Adrenal gland (tissue), 12 donors: ENCODE measurements around the gene B4GALNT3. TPM values are rescaled to one million over a fixed set of nuclear protein-coding genes. Genes with fewer than 3 reads are reported as not detected.

Experiments
- DNase-seq, 7 donors: peaks; one replicate each; pipeline ENCODE4 v3.0.0-alpha.2; 2019 to 2020
- H3K27ac ChIP-seq, 5 donors: fragments of 200-600 bp; sonication (generic) in 4 of 5; 1 replicate in 3 of 5; 2 replicates in 2 of 5; pipeline versions ENCODE4 v1.5.1 to v1.8.0; 2016 to 2020; ENCODE audit warnings: mild to moderate bottlenecking in 1 of 5
- H3K27me3 ChIP-seq: fragments of 200-600 bp; 2 replicates; pipeline ENCODE4 v1.8.0; 2021
- H3K36me3 ChIP-seq, 2 donors: fragments of 200-600 bp; replicated peaks in 1 of 2; 1 replicate in 1 of 2; 2 replicates in 1 of 2; pipeline versions ENCODE4 v1.5.1 to v1.8.0; 2018 to 2022
- H3K4me1 ChIP-seq, 2 donors: fragments of 200-600 bp; replicated peaks in 1 of 2; 1 replicate in 1 of 2; 2 replicates in 1 of 2; pipeline versions ENCODE4 v1.5.1 to v1.8.0; 2018 to 2021
- H3K4me3 ChIP-seq, 4 donors: fragments of 200-600 bp; sonication (generic) in 3 of 4; one replicate each; pipeline ENCODE4 v1.5.1; 2016 to 2018
- H3K9me3 ChIP-seq, 3 donors: fragments of 200-600 bp; sonication (generic) in 1 of 3; replicated peaks in 1 of 3; 1 replicate in 2 of 3; 2 replicates in 1 of 3; pipeline versions ENCODE4 v1.5.1 to v1.8.0; 2016 to 2021
- POLR2A ChIP-seq, 2 donors: fragments of 450-650 bp; IDR thresholded peaks; one replicate each; pipeline ENCODE4 v1.6.1; 2017; ENCODE audit warnings: antibody characterized with exemption in 2 of 2, mild to moderate bottlenecking in 2 of 2, moderate library complexity in 1 of 2
- WGBS, 4 donors: extraction: QIAGEN DNeasy Blood & Tissue Kit in 2 of 4; methylation state at CpG; one replicate each; pipeline versions ENCODE4 v1.1.5 to v1.1.7; 2013 to 2017; 5-methylcytosine and 5-hydroxymethylcytosine counted together
- intact Hi-C, 2 donors: fragments of 100-400 bp; cut with DNase I; formaldehyde crosslinking; loops; one replicate each; pipeline versions ENCODE4 v1.14.1 to v1.15.0; 2022 to 2023
- polyA plus RNA-seq, 3 donors: library from polyadenylated mRNA; stranded (reverse); fragments of 200-250 nt in 2 of 3; fragments of 350-450 nt in 1 of 3; fragmentation: Illumina TruSeq in 1 of 3; extraction: RNeasy Lipid Tissue Mini Kit (QIAGEN cat#74804) in 1 of 3; gene quantifications; one replicate each; pipeline ENCODE4 v1.2.3, GENCODE V29; 2013 to 2014
- total RNA-seq, 9 donors: library from RNA; depleted of rRNA in 4 of 9; stranded (reverse); fragments of >200 nt in 4 of 9; fragments of 120-200 nt in 1 of 9; fragmentation: NEBNext Ultra II Directional in 1 of 9; extraction: Animal tissue kit (Norgen Biotek cat#: 25700) in 1 of 9; gene quantifications; one replicate each; pipeline versions ENCODE4 v1.1.0 to v1.2.4, GENCODE V29; 2013 to 2023
- TF ChIP-seq, protein P1 (sequence below), 6 experiments: fragments of 450-650 bp in 4 of 6; fragments of 200-600 bp in 2 of 6; sonication (generic) in 1 of 6; IDR thresholded peaks; 1 replicate in 5 of 6; 2 replicates in 1 of 6; pipeline versions ENCODE4 v1.5.1 to v1.8.0; 2016 to 2021; ENCODE audit warnings: antibody characterized with exemption in 6 of 6, mild to moderate bottlenecking in 2 of 6, moderate library complexity in 1 of 6
- donor health status: healthy with polysubstance abuse.
- donor health status: Bipolar disorder and iron deficiency.
- donor health status: DM: yes; HTN: yes; CAD: no.
- donor health status: DM: no; HTN: no; CAD: no.
- donor health status: DM: no; HTN: no; CAD: no.
- donor health status: DM: yes; HTN: yes; CAD: no.

The B4GALNT3 gene
- total and polyA plus RNA-seq, 12 donors: 3.1 to 43.1 (median 28.5) TPM

DNA sequence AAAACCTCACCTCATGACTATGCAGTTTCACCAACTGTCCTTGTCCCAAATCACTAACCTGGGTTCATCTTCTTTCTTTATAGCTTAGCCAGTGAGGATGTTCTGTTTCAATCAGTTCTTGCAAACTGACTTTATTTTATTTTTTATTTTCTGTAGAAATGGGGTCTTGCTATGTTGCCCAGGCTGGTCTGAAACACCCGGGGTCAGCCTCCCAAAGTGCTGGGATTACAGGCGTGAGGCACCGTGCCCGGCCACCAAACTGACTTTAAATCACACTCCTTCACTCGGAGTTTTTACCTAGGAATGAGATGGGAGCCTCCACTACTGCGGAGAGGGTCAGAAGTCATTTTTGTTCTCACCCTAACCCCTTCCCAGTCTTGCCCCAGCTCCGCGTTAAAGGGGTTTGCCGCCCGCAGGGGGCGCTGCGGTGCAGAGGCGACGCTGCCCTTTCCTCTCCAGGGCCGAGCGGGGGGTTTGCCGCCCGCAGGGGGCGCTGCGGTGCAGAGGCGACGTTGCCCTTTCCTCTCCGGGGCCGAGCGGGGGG is 7.0 kb upstream of the B4GALNT3 start:
- WGBS, 4 donors: 51 to 93% (median 69%) methylated on average over 6 to 18 of the region's 25 CpGs
- DNase-seq: peak in 6 of 7 donors; percentile 17 to 72 (median 60)
- Histone ChIP-seq H3K4me1 (peaks cover 0 to 5% of the 10 kb centered on the region in 2 donors), H3K27me3 (no peaks in the 10 kb centered on the region), H3K36me3 (no peaks in the 10 kb centered on the region), H3K9me3 (no peaks in the 10 kb centered on the region), H3K27ac (no peak overlapping the region), H3K4me3 (no peak overlapping the region)
- intact Hi-C loops: no loop called here
- no peak for TF ChIP-seq POLR2A (IDR thresholded peaks at IDR 0.05)
- TF ChIP-seq, protein P1, sequence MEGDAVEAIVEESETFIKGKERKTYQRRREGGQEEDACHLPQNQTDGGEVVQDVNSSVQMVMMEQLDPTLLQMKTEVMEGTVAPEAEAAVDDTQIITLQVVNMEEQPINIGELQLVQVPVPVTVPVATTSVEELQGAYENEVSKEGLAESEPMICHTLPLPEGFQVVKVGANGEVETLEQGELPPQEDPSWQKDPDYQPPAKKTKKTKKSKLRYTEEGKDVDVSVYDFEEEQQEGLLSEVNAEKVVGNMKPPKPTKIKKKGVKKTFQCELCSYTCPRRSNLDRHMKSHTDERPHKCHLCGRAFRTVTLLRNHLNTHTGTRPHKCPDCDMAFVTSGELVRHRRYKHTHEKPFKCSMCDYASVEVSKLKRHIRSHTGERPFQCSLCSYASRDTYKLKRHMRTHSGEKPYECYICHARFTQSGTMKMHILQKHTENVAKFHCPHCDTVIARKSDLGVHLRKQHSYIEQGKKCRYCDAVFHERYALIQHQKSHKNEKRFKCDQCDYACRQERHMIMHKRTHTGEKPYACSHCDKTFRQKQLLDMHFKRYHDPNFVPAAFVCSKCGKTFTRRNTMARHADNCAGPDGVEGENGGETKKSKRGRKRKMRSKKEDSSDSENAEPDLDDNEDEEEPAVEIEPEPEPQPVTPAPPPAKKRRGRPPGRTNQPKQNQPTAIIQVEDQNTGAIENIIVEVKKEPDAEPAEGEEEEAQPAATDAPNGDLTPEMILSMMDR (IDR thresholded peaks at IDR 0.05): peak in 3 of 6 experiments; percentile 37 to 52 (median 50)

DNA sequence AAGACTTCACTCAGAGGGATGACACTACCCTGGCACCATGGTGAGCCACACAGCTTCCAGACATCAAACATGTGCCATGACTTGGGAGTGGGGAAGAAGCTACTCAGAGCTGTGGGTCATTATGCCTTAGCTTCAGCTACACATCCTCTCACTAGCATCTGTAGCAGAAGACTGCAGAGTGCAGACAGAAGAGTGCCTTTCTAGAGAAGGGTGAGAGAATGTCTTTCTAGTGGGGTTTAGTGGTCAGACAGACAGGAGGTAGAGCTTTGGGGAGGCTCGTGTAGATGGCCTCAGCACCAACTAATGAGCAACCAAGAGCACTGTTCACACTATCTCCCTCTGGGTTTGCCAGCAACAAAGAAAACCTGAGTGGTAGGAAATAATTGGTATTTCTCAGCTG is 4.9 kb upstream of the B4GALNT3 start:
- intact Hi-C loops: no loop called here
- TF ChIP-seq POLR2A (IDR thresholded peaks at IDR 0.05): no peak
- TF ChIP-seq, protein P1 (IDR thresholded peaks at IDR 0.05): no peak
- Histone ChIP-seq H3K27me3 (no peaks in the 10 kb centered on the region), H3K4me1 (peaks cover 0 to 5% of the 10 kb centered on the region in 2 donors), H3K4me3 (no peak overlapping the region), H3K27ac (peak overlapping the region in 3 of 5 donors; percentile 24 to 75 (median 26)), H3K36me3 (no peaks in the 10 kb centered on the region), H3K9me3 (no peaks in the 10 kb centered on the region)
- 67 to 88% (median 79%) methylated on average over 1 of the region's 1 CpG for WGBS, 4 donors
- DNase-seq: no peak

DNA sequence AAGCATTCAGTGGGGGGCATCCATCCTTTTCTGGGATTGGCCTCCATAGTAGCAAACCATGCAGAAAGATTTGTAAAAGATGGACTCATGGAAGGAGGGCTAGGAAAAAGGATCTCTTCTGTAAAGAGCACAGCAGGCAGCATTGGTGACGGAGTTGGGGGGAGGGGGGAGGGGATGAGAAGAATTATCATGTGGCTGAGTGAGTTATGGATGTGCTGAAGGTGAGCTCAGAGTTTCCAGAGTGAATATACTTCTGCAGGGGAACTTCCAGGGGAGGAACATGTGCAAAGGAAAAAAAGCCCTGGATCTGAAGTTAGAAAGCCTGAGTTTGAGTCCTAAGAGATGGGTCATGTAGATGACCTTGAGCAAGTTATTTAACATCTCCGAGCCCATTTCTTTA is 3.9 kb upstream of the B4GALNT3 start:
- peaks cover 5 to 9% of the 10 kb centered on the region in 2 donors for H3K4me1 ChIP-seq
- H3K4me3 ChIP-seq: no peak overlapping the region
- H3K27ac ChIP-seq: peak overlapping the region in 4 of 5 donors; percentile 8 to 75 (median 25)
- peak in 5 of 7 donors; percentile 32 to 72 (median 43) for DNase-seq
- H3K27me3 ChIP-seq: no peaks in the 10 kb centered on the region
- TF ChIP-seq, protein P1 (IDR thresholded peaks at IDR 0.05): no peak
- TF ChIP-seq POLR2A (IDR thresholded peaks at IDR 0.05): no peak
- no peaks in the 10 kb centered on the region for H3K9me3 ChIP-seq
- 26 to 34% (median 30%) methylated on average over 2 of the region's 2 CpGs for WGBS, 4 donors
- intact Hi-C loops: no loop called here
- H3K36me3 ChIP-seq: no peaks in the 10 kb centered on the region

DNA sequence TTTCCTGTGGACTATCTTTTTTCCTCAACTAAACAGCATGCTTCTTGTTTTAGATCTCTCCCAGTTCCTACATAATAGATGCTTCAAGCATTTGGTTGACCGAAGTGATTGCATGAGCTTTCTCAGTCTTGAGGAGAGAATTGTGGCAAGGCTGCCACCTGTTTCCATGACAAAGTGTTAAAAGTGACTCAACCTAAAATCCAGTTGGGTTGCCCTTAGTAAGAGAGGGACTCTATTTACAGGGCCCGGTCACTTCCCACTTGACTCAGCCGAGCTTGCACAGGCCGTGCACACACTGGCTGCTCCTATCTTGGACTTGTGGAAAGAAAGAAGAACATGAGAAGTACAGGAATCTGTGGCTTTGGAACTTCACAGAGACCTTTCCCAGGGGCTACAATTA is 2.1 kb upstream of the B4GALNT3 start:
- H3K4me1 ChIP-seq: peaks cover 11 to 20% of the 10 kb centered on the region in 2 donors
- peak overlapping the region in 1 of 5 donors; percentile 2 for H3K27ac ChIP-seq
- H3K9me3 ChIP-seq: no peaks in the 10 kb centered on the region
- no peaks in the 10 kb centered on the region for H3K27me3 ChIP-seq
- 91 to 95% (median 93%) methylated on average over 4 of the region's 4 CpGs for WGBS, 4 donors
- DNase-seq: peak in 2 of 7 donors; percentile 17 to 25
- H3K4me3 ChIP-seq: no peak overlapping the region
- H3K36me3 ChIP-seq: no peaks in the 10 kb centered on the region
- intact Hi-C loops: no loop called here
- TF ChIP-seq POLR2A (IDR thresholded peaks at IDR 0.05): no peak
- TF ChIP-seq, protein P1 (IDR thresholded peaks at IDR 0.05): no peak
